HG03521 (cell line): ENCODE measurements around the gene OVCA2.
A peak's percentile ranks its signal among the peaks of the same experiment; 100 is the strongest.
"Not testable (repeated sequence)": the region's sequence is repeated elsewhere in the genome, so short reads cannot be mapped to it uniquely, and the experiment has no call there.

Experiments
- ATAC-seq: cut with Tn5 transposase; IDR thresholded peaks from one replicate; pipeline ENCODE4 v1.9.1; 2021; ENCODE audit warnings: mild to moderate bottlenecking, moderate library complexity; ENCODE audit not compliant: unreplicated experiment

The OVCA2 gene

DNA sequence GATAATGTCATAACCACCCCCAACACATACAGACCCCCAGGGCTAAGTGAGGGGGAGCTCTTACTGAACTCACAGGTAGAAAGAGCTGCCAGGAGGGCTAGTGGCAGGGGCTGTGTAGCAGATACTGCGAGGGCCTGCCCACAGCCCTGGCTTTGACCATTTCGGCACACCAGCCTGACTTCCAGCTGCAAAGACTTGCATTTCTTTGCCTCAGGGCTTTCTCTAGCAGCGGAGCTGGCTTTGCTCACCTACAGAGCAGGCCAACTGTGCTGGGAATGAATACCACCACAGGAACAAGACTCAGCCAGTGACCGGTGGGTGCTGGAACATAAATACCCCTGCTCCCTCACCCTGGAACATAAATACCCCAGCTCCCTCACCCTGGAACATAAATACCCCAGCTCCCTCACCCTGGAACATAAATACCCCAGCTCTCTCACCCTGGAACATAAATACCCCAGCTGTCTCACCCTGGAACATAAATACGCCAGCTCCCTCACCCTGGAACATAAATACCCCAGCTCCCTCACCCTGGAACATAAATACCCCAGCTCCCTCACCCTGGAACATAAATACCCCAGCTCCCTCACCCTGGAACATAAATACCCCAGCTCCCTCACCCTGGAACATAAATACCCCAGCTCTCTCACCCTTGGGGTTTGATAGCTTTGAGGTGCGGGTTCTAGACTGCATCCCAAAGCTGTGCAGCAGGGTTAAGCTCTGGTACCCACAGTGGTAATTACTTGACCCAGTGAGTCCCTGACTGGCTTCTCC is 28.4 kb upstream of the OVCA2 start:
- ATAC-seq: not testable (repeated sequence)

DNA sequence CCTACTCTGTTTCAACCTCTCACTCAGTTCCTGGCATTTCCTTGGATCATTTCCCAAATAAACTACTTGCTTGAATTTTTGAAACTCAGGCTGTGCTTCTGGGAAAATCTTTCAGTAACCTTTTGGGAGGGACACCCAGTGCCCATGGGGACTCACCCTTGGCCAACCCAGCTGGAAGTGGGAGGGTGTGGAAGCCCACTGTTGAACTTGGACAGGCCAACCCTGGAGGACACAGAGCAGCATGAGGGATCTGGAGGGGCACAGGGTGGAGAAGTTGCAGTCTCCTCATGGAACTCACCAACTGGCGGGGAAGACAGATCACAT is 27.9 kb upstream of the OVCA2 start:
- ATAC-seq: no peak

DNA sequence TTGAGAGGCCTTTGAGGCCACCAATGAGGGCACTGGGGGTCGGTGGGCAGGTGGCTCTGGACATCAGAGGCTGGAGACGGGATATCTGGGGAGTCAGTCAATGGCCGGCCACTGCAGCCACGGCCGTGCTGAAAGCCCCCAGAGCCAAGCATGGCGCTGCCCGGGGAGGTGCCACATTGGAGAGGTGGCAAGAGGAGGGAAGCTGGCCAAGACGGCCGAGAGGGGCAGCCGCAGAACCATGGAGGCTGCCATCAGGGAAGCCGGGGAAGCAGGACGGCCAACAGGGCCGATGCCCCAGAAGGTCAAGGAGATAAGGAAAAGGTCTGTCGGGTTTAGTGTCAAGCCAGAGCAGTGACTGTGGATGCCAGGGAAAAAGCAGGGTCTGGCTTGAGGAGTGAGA is 26.5 kb upstream of the OVCA2 start:
- ATAC-seq: no peak

- ATAC-seq: no peak
Observed at GRCh38 chr17:2016494-2016893, 25.3 kb upstream of the OVCA2 start.

DNA sequence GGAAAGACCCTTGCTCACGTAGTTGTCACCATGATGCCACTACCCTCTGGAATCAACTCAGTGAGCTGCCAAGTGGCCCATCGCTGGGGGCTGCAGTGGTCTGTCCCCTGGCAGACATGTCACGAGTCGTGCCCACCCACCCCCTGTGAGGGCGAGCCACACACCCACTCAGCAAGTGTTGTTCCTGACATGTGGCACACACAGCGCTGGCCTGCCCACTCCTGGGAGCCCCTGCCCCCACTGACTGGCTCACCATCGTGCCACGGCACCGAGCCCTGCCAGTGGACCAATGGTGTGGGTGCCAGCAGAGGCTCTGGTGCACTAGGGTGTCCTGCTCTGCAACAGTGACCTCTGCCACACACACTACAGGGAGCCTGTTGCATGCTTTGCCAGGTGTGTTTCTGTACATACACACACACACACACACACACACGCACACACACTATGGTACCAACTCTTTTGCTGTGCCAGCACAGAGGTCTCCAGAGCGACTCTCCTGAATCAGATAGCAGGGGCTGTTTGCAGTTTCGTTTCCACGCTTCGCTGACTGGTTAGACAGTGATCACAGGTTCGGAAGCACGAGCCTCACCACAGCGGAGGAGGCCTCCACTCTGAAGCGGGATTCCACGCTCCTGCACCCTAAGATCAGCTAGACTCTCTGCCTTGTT is 24.4 kb upstream of the OVCA2 start:
- ATAC-seq: no peak

- ATAC-seq: no peak
Observed at GRCh38 chr17:2018716-2019510, 22.9 kb upstream of the OVCA2 start.

- ATAC-seq: no peak
Observed at GRCh38 chr17:2019723-2020122, 22.1 kb upstream of the OVCA2 start.

DNA sequence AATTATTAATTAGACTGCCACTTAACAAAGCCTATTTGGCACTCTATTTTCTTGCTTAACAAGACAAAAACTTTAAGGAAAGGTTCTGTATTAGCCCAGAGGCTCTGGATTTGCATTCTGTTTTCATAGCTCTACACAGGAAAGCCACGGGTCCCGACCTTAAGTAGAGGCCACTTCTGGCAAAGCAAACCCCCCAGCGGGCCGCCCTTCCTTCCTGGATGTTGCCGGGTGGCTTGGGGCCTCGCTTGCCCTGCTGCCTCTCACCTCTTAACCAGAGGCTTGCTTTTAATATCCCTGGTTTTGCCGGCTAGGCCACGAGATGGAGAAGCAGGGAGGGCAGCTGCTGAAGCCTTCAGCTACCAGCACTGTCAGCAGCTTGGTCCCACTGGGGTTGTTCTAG is 21.1 kb upstream of the OVCA2 start:
- no peak for ATAC-seq

GRCh38 chr17:2022647-2023240 is 19.1 kb upstream of the OVCA2 start:
- no peak for ATAC-seq

DNA sequence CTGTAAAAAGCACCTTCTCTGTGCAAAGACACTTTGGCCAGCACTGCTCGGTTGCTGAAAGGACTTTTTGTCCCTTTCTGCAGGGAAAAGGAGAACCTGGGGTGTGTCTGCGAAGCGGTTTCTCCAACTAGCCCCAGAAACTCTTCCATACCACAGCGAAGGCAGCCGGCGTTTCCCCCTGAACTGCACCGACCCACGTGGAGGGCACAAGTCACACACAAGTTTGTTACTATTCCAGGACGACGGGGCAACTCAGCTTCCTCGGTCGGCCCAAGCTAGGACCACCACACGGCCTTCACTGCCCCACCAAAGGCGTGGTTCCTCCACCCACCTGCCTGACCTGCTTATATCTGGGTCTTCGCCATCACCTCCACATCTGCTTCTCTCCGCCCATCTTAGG is 18.6 kb upstream of the OVCA2 start:
- no peak for ATAC-seq

- ATAC-seq: no peak
Observed at GRCh38 chr17:2023692-2024571, 17.9 kb upstream of the OVCA2 start.

GRCh38 chr17:2024572-2025219 is 17.1 kb upstream of the OVCA2 start:
- ATAC-seq: no peak

GRCh38 chr17:2025220-2025621 is 16.6 kb upstream of the OVCA2 start, which contains the start of gene RTN4RL1:
RTN4RL1 (minus strand) TSS chr17:2025334; CDS start chr17:2024865, 469 bp downstream.
- no peak for ATAC-seq

DNA sequence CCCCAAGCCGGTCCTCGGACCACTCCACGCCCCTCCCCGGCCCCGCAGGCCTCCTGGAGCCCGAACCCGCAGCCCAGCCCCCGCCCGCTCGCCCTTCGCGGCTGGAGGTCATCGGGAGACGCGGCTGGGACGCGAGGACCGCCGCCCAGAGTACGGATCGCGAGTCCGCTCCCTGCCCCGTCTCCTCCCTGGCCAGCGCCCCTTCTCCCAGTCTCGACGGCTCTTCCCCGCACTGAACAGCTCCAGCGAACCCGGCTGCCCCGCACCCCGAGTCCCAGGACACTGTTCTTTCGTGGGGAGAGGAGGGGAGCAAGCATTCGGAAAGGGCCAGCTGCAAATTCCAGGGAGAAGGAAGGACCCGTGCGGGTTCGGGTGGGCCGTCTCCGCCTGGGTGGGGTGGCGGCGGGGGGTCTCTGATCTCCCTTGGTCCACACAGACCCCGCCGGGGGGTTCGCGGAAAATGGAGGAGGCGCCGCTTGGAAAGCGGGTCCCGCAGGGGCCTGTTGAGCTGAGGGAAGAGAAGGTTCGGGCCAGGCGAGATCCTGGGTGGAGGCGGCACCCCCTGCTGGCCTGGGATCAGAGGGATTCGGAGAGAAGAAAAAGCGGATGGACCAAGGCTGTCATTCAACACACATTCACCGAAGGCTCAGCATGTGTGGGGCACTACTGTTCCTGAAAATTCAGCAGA is 16.1 kb upstream of the OVCA2 start:
- ATAC-seq: no peak

DNA sequence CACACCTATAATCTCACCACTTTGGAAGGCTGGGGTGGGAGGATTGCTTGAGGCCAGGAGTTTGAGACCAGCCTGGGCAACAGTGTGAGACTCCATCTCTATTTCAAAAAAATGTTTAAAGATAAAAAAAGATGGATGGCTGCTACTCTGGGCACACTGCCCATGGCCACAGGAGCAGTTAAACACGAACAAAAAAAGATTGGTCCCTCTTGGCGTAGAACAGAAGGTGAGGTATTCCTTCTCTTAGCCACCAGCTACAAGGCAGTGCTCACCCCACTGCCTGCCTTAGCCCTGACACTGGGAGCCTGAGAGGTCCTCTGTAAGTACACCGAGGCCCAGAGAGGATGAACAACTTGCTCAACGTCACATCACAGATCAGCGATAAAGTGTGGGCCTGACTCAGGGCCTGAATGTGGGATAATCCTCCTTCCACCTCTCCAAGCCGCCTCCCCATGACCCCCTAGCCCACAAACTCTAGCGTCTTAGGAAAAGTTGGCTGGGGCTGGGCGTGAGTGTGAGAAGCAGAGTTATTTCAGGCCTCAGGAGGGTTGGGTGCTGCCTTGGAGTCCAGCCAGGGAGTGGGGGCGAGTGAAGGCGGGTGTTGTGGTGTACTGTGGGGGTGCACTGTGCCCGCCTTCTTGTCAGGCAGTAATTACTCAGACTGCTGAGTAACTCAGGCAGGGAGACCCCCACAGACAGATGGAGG is 14.1 kb upstream of the OVCA2 start:
- ATAC-seq: no peak

- ATAC-seq: no peak
Observed at GRCh38 chr17:2028234-2028614, 13.6 kb upstream of the OVCA2 start.

- ATAC-seq: no peak
Observed at GRCh38 chr17:2028737-2029136, 13.1 kb upstream of the OVCA2 start.

- ATAC-seq: peak; percentile 63
Observed at GRCh38 chr17:2029911-2030778, 11.7 kb upstream of the OVCA2 start, which contains the start of gene DPH1. DPH1 (plus strand) TSS chr17:2030153; CDS start chr17:2030170, 17 bp downstream.
